IPS DF 19.7 (cell line): ENCODE measurements around the gene DUSP3.

Experiments used
- DNase-seq: peaks from one replicate; pipeline ENCODE4 v3.0.0-alpha.2; 2013; ENCODE audit warnings: low read depth, low spot score

DUSP3 gene

GRCh38 chr17:43769426-43769825 is 9.4 kb downstream of the DUSP3 start:
- no peak for DNase-seq

DNA sequence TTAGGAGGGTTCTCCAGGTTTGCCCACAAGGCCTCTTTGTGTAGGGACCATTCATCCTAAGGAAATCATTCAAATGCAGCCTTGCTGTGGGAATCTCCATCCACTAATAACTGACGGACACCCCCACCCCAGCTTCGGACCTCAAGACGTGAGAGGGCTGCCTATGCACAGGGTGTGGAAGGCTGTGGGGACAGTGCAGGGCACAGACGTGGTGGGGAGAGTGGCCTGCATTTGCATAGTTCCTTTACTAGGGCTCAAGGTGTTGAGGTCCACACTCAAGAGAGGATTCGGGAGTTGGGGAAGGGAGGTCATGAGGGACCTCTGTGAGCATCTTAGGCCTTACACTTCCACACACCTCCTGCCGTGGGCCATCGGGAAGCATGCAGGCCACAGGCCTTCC is 9.8 kb downstream of the DUSP3 start:
- no peak for DNase-seq

- DNase-seq, result no peak
These were observed 10.4 kb downstream of the DUSP3 start for GRCh38 chr17:43768382-43768781.

DNA sequence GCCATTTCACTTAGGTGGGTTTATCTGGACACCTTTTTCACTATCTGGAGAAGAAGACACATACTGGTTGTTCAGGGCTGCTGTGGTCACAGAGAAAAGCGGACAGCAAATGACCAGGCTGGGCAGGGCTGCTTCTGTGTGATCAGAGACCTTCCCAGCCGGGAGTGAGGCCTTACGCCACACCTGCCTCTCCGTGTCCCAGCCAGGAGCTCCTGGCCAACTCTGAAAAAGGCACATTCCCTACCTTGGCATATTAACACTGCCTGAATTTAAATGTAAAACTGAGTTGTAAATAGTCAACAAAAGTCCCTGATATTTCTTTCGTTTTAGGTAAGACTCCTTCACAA is 11.1 kb downstream of the DUSP3 start:
- no peak for DNase-seq

DNA sequence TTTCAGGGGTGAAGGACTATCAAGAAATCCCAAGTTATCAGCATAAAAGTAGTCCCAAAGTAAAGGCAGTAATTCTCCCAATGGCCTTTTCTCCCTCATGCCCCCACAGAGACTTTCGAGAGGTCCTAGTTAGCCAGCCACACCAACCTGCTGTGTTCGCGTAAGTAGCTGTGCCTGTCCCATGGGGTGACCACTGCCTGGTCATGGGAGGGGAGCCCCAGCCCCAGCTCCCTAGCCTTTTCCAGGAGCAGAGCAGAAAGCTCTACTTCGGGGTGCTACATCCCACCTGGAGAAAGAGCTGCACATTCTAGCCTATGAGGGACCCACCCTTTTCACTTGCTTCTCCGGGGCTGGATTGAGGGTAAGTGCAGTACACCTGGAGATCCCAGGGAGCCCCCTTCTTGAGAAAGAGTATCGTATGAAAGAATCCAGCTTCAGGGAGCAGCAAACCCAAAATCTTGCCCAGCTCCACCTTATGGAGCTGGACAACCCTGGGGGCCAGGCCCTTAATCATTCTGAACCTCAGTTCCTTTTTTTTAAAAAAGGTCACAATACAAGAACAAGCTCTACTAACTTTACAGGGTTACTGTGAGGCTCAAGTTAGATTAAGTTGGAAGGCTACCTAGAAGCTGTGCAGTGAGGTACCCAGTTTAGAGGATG is 11.6 kb downstream of the DUSP3 start:
- no peak for DNase-seq

- DNase-seq, result no peak
These were observed 12.2 kb downstream of the DUSP3 start for GRCh38 chr17:43766413-43767052.

GRCh38 chr17:43760254-43760852 is 18.4 kb downstream of the DUSP3 start:
- peak; percentile 97 for DNase-seq

DNA sequence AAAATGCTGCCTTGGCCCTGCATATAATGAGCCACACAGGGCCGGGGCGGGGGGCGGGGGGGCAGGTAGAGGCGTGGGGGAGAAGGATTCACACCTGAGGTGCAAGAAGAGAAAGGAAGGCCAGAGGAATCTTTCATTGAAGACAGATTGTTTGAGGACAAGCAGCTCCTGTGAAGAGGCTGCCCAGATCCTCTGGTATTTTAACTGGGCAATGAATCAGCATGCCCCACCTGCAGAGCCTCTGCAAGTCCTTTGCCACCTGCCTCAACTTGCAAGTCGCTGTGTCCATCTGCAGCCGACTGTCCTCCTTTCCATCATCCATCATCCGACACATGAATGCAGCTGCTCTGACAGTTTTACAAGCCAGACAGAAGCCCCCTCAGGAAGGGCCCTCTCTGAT is 18.9 kb downstream of the DUSP3 start:
- no peak for DNase-seq

DNA sequence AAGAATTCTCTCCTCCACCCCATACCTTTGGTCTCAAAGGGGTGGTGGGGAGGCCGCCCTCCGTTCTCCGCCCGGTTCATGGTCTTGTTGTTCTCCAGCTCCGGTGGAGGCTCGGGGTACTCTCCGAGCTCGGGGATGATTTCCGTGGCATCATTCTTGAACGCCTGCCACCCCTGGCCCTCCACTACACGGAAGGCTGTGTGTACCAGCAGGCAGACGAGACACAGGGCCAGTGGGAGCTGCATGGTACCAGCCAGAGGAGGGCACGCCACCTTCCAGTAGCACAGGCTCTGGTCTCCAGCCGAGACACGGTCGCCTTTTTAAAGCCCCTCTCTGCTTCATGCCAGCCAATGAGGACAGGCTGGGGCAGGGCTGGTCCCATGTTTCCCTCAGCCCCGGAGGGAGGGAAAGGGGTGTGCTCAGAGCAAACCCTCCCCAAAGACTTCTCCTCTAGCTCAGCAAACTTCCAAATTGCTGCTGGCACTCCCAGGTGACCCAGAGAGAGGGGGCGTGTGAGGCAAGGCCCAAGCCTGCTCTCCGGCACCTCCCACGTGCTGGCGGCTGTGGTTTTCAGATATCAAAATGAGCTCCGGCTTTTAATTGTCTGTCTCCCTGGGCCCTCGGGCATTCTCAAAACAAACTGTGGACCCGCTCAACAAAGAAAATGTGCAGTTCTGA is 20.1 kb downstream of the DUSP3 start, which contains the start of gene SOST:
Gene SOST (minus strand): TSS at position 295 of the 678 bp plus-strand sequence. CDS start 50 bp downstream, at position 245.
- no peak for DNase-seq

GRCh38 chr17:43758086-43758485 is 20.7 kb downstream of the DUSP3 start:
- no peak for DNase-seq

DNA sequence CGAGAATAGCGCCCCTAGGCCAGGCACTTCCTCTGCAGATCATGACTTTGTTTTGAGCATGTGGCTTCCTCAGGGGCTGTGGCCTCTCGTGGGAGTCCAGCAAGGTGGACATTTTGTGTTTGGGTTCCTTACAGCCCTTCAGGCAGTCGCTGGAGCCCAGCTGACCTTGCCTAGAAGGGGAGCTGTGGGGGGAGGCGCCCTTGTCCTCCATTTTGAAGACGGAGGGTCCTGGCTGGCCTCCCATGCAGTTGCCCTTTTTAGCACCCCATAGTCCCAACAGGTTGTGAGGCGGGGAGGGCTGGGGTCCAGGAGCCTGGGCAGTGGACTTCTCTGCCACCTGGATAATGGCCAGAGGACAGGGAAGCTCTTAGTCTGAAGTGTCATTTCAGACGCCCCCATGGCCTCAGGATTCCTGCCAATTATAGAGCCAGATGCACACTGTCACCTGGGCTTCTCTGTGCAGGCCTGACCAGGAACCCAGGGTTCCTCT is 21.6 kb downstream of the DUSP3 start:
- DNase-seq, result no peak

DNA sequence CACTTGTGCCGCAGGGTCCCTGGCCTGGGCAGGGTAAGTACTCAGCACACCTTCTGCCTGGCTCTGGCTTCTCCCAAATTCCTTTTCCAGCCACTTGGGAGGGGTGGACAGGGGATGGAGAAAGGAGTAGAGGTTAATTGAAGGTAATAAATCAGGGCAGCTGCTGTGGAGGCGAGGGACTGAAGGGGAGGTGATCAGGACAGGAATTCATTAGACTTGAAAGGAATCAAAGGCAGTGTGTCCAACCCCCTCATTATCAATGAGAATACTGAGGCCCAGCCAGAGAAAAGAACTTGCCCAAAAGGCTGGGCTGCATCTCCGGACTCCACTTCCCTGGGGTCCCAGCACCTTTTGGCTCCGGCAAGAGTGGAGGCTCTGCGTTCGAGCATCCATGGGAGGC is 22.6 kb downstream of the DUSP3 start:
- DNase-seq, result no peak

DNA sequence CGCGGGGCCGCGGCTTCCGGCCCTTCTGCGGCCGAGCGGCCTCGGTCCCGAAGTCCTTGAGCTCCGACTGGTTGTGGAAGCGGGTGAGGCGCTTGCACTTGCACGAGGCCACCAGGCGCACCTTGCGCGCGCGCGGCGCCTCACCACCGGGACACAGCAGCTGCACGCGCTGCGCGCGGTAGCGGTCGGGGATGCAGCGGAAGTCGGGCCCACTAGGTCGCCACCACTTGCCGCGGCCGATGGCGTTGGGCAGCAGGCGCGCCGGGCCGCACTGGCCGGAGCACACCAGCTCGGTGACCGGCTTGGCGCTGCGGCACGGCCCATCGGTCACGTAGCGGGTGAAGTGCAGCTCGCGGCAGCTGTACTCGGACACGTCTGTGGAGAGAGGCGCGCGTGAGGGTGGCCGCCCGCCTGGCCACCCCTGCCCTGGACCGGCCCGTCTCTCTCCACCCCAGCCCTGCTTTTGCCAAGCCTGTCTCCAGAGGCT is 23.3 kb downstream of the DUSP3 start:
- DNase-seq, result no peak

GRCh38 chr17:43754947-43755346 is 23.8 kb downstream of the DUSP3 start:
- no peak for DNase-seq

DNA sequence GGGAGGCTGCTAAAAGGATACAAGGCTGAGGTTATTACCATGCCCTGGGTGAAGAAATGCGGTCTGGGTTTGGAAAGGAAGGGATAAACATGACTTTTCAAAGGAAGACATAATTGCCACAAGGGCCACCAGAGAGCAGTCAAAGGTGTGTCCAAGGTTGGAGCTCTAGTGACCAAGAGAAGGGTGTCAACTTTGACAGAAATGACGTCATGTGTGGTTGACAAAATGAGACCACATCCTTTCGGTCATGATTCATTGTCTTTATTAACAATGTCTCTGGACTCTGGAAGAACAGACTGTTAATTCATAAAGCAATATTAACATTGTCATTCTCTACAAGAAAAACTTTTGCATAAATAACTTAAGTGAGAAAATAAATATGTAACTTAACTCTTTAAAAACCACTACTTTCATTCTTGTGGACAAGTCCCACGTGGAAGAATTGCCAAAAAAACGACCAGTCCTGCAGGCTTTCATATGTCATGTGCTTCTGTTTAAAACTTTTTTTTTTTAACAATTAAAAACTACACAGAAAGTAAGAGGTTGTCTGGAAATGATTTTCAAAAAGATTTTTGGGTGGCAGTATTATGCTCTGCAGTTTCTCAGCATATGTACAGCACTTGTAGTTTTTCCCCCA is 25.2 kb downstream of the DUSP3 start:
- no peak for DNase-seq

DNA sequence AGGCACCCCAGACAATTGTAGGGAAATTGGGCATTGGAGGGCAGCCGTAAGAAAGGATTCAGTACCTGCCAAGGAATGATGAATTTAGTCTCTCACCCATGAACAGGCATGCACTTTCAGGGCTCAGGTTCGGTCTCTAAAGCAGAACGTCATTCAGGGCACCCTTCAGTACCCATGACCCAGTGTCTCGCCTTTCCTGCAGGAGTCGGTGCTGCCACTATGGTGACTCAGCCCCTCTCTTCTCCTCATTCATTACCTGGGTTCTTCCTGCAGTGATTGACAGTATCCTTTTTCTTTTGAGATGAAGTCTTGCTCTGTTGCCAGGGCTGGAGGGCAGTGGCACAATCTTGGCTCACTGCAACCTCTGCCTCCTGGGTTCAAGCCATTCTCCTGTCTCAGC is 28.6 kb downstream of the DUSP3 start:
- no peak for DNase-seq

DNA sequence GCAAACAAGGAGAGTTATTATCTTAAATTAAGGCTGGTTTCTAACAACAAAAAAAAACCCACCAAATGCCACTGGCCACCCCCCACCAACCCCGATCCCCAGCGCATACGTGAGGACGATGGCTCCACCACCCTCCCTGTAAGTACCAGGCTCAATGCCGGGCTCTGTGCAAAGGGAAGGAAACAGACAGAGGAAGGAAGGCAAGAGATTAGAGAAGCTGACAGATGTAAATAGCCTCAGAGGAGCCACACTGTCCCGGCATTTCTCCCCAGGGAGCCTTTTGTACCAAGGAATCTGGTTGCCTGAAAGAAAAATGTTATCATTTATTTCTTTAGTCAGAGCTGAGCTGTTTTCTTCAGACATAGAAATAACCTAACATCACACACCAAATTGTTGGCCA is 33.2 kb downstream of the DUSP3 start:
- no peak for DNase-seq

- no peak for DNase-seq
These were observed 37.1 kb downstream of the DUSP3 start for GRCh38 chr17:43741636-43742035.

DNA sequence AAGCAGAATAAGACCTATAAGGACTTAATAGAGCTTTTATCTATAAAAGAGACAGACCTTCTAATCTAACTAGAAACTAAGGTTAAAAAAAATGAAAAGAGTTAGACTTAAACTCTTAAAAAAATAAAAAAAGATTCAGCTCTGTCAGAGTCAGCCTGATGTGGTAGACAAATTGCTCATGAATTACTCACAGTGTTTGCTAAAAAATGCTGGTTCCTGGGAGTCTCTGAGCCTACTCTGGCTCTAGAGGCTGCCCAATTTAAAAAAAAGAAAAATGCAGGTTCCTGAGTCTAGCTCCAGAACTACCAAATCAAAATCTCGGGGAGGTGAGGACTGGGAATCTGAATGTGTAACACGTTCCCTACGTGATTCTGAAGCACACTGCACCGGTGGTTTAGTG is 38.2 kb downstream of the DUSP3 start:
- no peak for DNase-seq

GRCh38 chr17:43737722-43738121 is 41.1 kb downstream of the DUSP3 start:
- DNase-seq, result no peak

GRCh38 chr17:43736389-43736788 is 42.4 kb downstream of the DUSP3 start:
- no peak for DNase-seq

DNA sequence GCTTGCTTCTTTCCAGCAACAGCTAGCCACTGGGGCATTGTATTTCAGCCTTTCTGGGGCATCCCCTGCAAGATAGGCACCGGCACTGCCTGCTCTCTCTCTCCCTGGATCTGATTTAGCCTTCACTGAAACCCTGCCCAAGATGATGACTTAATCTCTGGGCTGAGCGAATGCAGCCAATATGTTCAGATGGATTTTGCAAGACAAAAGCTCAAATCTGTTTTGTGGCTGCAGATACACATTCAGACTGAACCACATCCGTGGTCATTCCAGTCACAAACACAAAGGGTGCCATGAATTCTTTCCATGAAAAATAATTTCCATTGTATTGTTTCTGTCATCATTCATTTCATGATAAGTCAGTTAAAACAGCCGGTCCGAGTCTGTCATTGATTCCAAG is 44.4 kb downstream of the DUSP3 start:
- no peak for DNase-seq
